Endodermal cell (in vitro differentiated cells): Measurements from ENCODE around the gene SLC48A1. TPM values are rescaled to one million over a fixed set of nuclear protein-coding genes. Genes with fewer than 3 reads are reported as not detected.

Source experiments
- DNase-seq: peaks from one replicate; pipeline ENCODE4 v3.0.0-alpha.2; 2017
- H3K27ac ChIP-seq: 2 replicates; pipeline ENCODE4 v1.5.1; 2013; ENCODE audit warnings: mild to moderate bottlenecking, low read depth, low read length, moderate library complexity
- H3K27me3 ChIP-seq: 2 replicates; pipeline ENCODE4 v1.6.1; 2013; ENCODE audit warnings: mild to moderate bottlenecking, low read length, moderate library complexity; ENCODE audit not compliant: insufficient read depth, control insufficient read depth, poor library complexity, severe bottlenecking
- H3K36me3 ChIP-seq: 2 replicates; pipeline ENCODE4 v1.7.0; 2013; ENCODE audit warnings: mild to moderate bottlenecking, low read length, moderate library complexity; ENCODE audit not compliant: control insufficient read depth, insufficient read depth
- H3K4me1 ChIP-seq: one replicate; pipeline ENCODE4 v1.7.0; 2013; ENCODE audit warnings: low read length; ENCODE audit not compliant: control insufficient read depth, insufficient read depth
- H3K4me3 ChIP-seq: 2 replicates; pipeline ENCODE4 v1.5.1; 2013; ENCODE audit warnings: mild to moderate bottlenecking, low read length, moderate library complexity
- H3K9ac ChIP-seq: 2 replicates; pipeline ENCODE4 v1.6.1; 2013; ENCODE audit warnings: mild to moderate bottlenecking, low read length, moderate library complexity; ENCODE audit not compliant: poor library complexity, severe bottlenecking; ENCODE audit errors: extremely low read depth
- H3K9me3 ChIP-seq: 2 replicates; pipeline ENCODE4 v1.6.1; 2013; ENCODE audit warnings: mild to moderate bottlenecking, low read length, moderate library complexity; ENCODE audit not compliant: control insufficient read depth
- H3K27ac Mint-ChIP-seq: 2 replicates; pipeline ENCODE4 v1.8.0; 2020; ENCODE audit warnings: mixed read lengths
- H3K27me3 Mint-ChIP-seq: 2 replicates; pipeline ENCODE4 v1.8.0; 2021; ENCODE audit warnings: mild to moderate bottlenecking, mixed read lengths; ENCODE audit not compliant: insufficient read depth
- H3K36me3 Mint-ChIP-seq: 2 replicates; pipeline ENCODE4 v1.8.0; 2020; ENCODE audit warnings: low read depth, mixed read lengths
- H3K4me1 Mint-ChIP-seq: 2 replicates; pipeline ENCODE4 v1.8.0; 2020; ENCODE audit warnings: mixed read lengths
- H3K4me3 Mint-ChIP-seq: 2 replicates; pipeline ENCODE4 v1.8.0; 2020; ENCODE audit warnings: mild to moderate bottlenecking, moderate library complexity, mixed read lengths
- H3K9me3 Mint-ChIP-seq: 2 replicates; pipeline ENCODE4 v1.8.0; 2020; ENCODE audit warnings: mild to moderate bottlenecking, mixed read lengths
- CTCF ChIP-seq: fragments of 200-600 bp; sonication (generic); conservative IDR thresholded peaks from 2 replicates; pipeline ENCODE4 v1.5.0; 2021; ENCODE audit warnings: antibody characterized with exemption, mild to moderate bottlenecking
- WGBS, 2 experiments: methylation state at CpG; one replicate each; pipeline versions ENCODE4 v1.1.5 to v1.1.7; 2013; ENCODE audit warnings: missing lambda C conversion rate in 2 of 2, mixed read lengths in 1 of 2; ENCODE audit not compliant: insufficient coverage in 1 of 2, insufficient read length in 1 of 2; 5-methylcytosine and 5-hydroxymethylcytosine counted together
- total RNA-seq, 2 donors: library from RNA; stranded (reverse); fragmentation: NEBNext Ultra II Directional in 1 of 2; extraction: Animal tissue kit (Norgen Biotek cat#: 25700) in 1 of 2; gene quantifications; 2 replicates in 1 of 2; 3 replicates in 1 of 2; pipeline ENCODE4 v1.2.1, GENCODE V29; 2021

The SLC48A1 gene
- total RNA-seq, 2 donors from 2014 or later: 21.3 to 30.4 TPM

- Mint-ChIP-seq H3K27ac (no peak overlapping the region), H3K27me3 (no peaks in the 10 kb centered on the region), H3K9me3 (no peaks in the 10 kb centered on the region), H3K4me3 (no peak overlapping the region), H3K4me1 (no peaks in the 10 kb centered on the region), H3K36me3 (peaks cover 80% of the 10 kb centered on the region)
- Histone ChIP-seq H3K27me3 (no peaks in the 10 kb centered on the region), H3K4me1 (no peaks in the 10 kb centered on the region), H3K9me3 (no peaks in the 10 kb centered on the region), H3K4me3 (no peak overlapping the region), H3K36me3 (peaks cover 87% of the 10 kb centered on the region), H3K9ac (no peak overlapping the region), H3K27ac (no peak overlapping the region)
- 96 to 97% methylated on average over 10 of the region's 10 CpGs for WGBS, 2 experiments
- DNase-seq: no peak
- TF ChIP-seq CTCF: no peak
These were observed 13.7 kb downstream of the SLC48A1 start for GRCh38 chr12:47786662-47787280.

DNA sequence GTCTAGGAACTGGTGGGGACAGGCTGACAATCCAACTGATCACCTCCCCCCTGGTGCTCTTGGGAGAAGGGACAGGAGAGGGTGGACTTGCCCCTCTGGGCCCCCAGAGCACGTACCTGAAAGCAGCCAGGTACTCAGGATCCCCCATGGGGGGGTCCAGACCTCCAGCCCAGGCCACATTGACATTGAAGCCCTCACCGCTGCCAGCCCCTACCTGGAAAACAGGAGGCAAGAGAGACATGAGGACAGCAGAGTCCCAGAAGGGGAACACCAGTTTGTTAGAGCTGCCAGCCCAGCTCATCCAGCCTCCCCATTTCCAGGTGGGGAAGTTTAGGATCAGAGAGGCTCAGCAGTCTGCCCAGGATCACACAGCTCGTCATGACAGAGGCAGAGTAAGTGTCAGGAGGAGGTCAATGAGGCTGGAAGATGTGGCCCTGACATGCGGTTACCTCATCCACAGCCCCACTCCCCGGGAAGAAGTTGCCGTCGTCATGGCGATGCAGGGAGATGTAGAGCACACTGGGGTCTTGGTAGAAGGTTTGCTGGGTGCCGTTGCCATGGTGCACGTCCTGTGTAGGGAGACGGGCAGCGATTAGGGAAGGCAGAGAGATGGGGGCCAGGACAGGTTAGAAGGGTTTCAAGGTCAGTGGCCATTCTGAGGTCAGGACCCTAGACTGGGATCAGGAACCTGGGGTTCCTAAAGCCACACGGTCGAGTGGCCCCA lies 14.7 kb downstream of the SLC48A1 start:
- H3K9ac ChIP-seq: no peak overlapping the region
- no peak overlapping the region for H3K27ac Mint-ChIP-seq
- no peak overlapping the region for H3K4me3 ChIP-seq
- WGBS, 2 experiments: 88 to 97% methylated on average over 4 to 14 of the region's 14 CpGs
- no peaks in the 10 kb centered on the region for H3K27me3 ChIP-seq
- H3K9me3 Mint-ChIP-seq: no peaks in the 10 kb centered on the region
- no peak for TF ChIP-seq CTCF
- H3K27me3 Mint-ChIP-seq: no peaks in the 10 kb centered on the region
- no peak for DNase-seq
- H3K9me3 ChIP-seq: no peaks in the 10 kb centered on the region
- H3K36me3 Mint-ChIP-seq: peaks cover 84% of the 10 kb centered on the region
- no peak overlapping the region for H3K27ac ChIP-seq
- H3K4me1 ChIP-seq: no peaks in the 10 kb centered on the region
- no peaks in the 10 kb centered on the region for H3K4me1 Mint-ChIP-seq
- H3K4me3 Mint-ChIP-seq: no peak overlapping the region
- H3K36me3 ChIP-seq: peaks cover 84% of the 10 kb centered on the region

- TF ChIP-seq CTCF: no peak
These were observed 16.1 kb downstream of the SLC48A1 start for GRCh38 chr12:47789141-47789540.

More at GRCh38 chr12:47789141-47789540, 16.1 kb downstream of the SLC48A1 start:
- WGBS, 2 experiments: 93 to 100% methylated on average over 5 of the region's 5 CpGs
- Histone ChIP-seq H3K27ac (no peak overlapping the region), H3K4me3 (no peak overlapping the region), H3K4me1 (no peaks in the 10 kb centered on the region), H3K9me3 (no peaks in the 10 kb centered on the region), H3K27me3 (no peaks in the 10 kb centered on the region), H3K9ac (no peak overlapping the region), H3K36me3 (peaks cover 89% of the 10 kb centered on the region)
- Mint-ChIP-seq H3K36me3 (peaks cover 84% of the 10 kb centered on the region), H3K27ac (no peak overlapping the region), H3K9me3 (no peaks in the 10 kb centered on the region), H3K4me3 (no peak overlapping the region), H3K4me1 (no peaks in the 10 kb centered on the region), H3K27me3 (no peaks in the 10 kb centered on the region)
- no peak for DNase-seq
